ENCODE measurements around the gene DNAJC27. TPM values are rescaled to one million over a fixed set of nuclear protein-coding genes. Genes with fewer than 3 reads are reported as not detected.
A peak's percentile ranks its signal among the peaks of the same experiment; 100 is the strongest.

Gene DNAJC27
- total RNA-seq, 1 experiment from 2014 or later: 5.1 TPM

DNA sequence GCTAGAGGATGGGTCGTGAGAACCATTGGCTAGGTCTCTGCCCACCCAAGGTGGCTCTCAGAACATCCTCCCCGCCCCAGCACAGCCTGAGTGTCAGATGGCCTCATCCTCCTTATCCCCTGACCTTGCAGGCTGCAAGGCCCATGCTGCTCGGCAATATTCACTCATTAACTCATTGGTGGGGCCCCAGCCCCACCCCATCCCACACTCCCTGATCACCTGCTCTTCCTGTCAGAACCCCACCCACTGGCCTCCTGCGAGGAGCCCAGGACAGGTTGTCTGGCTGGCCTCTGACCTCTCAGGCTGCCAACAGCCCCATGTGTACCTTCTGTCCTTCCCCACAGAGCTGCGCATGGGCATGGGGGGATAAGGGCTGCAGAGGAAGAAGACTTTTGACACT, 57.0 kb downstream of the DNAJC27 start:
- Histone ChIP-seq H2AFZ (ENCODE audit: low read length) (no peak overlapping the region), H3K27me3 (ENCODE audit: insufficient read depth, low read length) (no peaks in the 10 kb centered on the region), H3T11ph (ENCODE audit: low read length) (no peak overlapping the region), H3K14ac (ENCODE audit: insufficient read depth, low read length) (no peak overlapping the region), H4K91ac (ENCODE audit: insufficient read length, low read depth, low read length) (no peak overlapping the region), H3K9ac (ENCODE audit: extremely low read depth, insufficient read length, low read length) (no peak overlapping the region), H3K23me2 (ENCODE audit: insufficient read length, low read depth, low read length, poor library complexity, severe bottlenecking) (no peaks in the 10 kb centered on the region), H2BK15ac (ENCODE audit: low read depth, low read length) (no peak overlapping the region), H4K5ac (ENCODE audit: insufficient read length, low read depth, low read length) (no peak overlapping the region), H3K4me1 (ENCODE audit: insufficient read depth, low read length) (no peaks in the 10 kb centered on the region), H3K27ac (ENCODE audit: insufficient read length, low read depth, low read length) (no peak overlapping the region), H3K4me2 (ENCODE audit: insufficient read depth, insufficient read length, low read length) (no peak overlapping the region), H2BK120ac (ENCODE audit: low read depth, low read length, poor library complexity, severe bottlenecking) (no peak overlapping the region), H2BK12ac (ENCODE audit: insufficient read length, low read depth, low read length) (no peak overlapping the region), H3K56ac (ENCODE audit: insufficient read length, low read depth, low read length) (no peak overlapping the region), H3K79me2 (ENCODE audit: insufficient read depth, low read length) (peaks cover 2% of the 10 kb centered on the region; the same call in 1 of the 2 replicates), H3K9me3 (ENCODE audit: control insufficient read depth, low read depth, low read length) (no peaks in the 10 kb centered on the region), H2AK5ac (ENCODE audit: insufficient read length, low read length) (no peak overlapping the region), H2BK5ac (ENCODE audit: insufficient read length, low read length) (no peak overlapping the region), H2BK20ac (ENCODE audit: low read depth, low read length, poor library complexity, severe bottlenecking) (no peak overlapping the region), H4K8ac (replicated peaks; ENCODE audit: insufficient read length, low read depth, low read length) (no peak overlapping the region), H3K23ac (ENCODE audit: insufficient read length, low read depth, low read length) (no peak overlapping the region), H4K20me1 (ENCODE audit: control insufficient read depth, insufficient read depth, insufficient read length) (no peaks in the 10 kb centered on the region), H3K4ac (ENCODE audit: low read depth, low read length) (no peak overlapping the region), H3K79me1 (ENCODE audit: insufficient read depth, low read depth, low read length, poor library complexity, severe bottlenecking) (no peaks in the 10 kb centered on the region), H3K18ac (ENCODE audit: insufficient read length, low read depth, low read length) (no peak overlapping the region)
- peaks cover 5% of the 10 kb centered on the region for H3K27me3 Mint-ChIP-seq (ENCODE audit: low read depth)
- no CpG with 5 or more reads among the region's 5 CpGs for WGBS (ENCODE audit: extremely low coverage, insufficient read length, low lambda C conversion rate)
- H3K36me3 Mint-ChIP-seq (ENCODE audit: insufficient read depth in 1 of 3, low read depth in 3 of 3): peaks cover 21 to 36% (median 32%) of the 10 kb centered on the region in 3 experiments
- no peak overlapping the region for H3K4me3 Mint-ChIP-seq
- DNase-seq: no peak
- H3K4me1 Mint-ChIP-seq: peaks cover 16 to 21% of the 10 kb centered on the region in 2 experiments
- H3K27ac Mint-ChIP-seq: 0 out of 7 replicates have a peak overlapping the region, but pooled peaks of 1 of the 3 experiments have one; percentile 28
- TF ChIP-seq, protein P1, sequence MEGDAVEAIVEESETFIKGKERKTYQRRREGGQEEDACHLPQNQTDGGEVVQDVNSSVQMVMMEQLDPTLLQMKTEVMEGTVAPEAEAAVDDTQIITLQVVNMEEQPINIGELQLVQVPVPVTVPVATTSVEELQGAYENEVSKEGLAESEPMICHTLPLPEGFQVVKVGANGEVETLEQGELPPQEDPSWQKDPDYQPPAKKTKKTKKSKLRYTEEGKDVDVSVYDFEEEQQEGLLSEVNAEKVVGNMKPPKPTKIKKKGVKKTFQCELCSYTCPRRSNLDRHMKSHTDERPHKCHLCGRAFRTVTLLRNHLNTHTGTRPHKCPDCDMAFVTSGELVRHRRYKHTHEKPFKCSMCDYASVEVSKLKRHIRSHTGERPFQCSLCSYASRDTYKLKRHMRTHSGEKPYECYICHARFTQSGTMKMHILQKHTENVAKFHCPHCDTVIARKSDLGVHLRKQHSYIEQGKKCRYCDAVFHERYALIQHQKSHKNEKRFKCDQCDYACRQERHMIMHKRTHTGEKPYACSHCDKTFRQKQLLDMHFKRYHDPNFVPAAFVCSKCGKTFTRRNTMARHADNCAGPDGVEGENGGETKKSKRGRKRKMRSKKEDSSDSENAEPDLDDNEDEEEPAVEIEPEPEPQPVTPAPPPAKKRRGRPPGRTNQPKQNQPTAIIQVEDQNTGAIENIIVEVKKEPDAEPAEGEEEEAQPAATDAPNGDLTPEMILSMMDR (conservative IDR thresholded peaks at IDR 0.05): no peak
- H3K9me3 Mint-ChIP-seq: peaks cover 0 to 7% of the 10 kb centered on the region in 2 experiments; a peak in 3 of 5 replicates

Measured in H9 (cell line).